ENCODE data around the gene TULP4. TPM values are rescaled to one million over a fixed set of nuclear protein-coding genes. Genes with fewer than 3 reads are reported as not detected.

Gene TULP4
- total RNA-seq, 1 experiment from 2014 or later: 64.6 TPM

DNA sequence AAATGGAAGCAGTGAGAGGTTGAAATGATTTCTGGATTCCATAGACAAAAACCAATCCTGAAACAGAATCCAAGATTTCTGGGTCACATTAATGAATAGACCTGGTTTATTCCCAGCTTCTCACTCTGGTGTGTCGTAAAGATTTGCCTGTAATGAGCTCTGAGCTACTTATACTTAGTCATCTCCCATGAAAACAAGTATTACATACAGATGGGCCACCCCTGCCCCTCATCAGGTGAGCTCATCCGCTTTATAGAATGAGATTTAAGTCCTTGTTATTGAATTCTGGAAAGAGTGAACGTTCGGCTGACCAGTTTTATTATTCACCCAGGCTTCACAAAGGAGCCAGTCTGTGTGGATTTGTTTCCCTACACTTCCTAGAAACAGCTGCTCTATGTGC, 200.5 kb downstream of the TULP4 start:
- Histone ChIP-seq H3K27ac (ENCODE audit: insufficient read length, low read depth, low read length) (no peak overlapping the region), H3K23me2 (ENCODE audit: insufficient read length, low read depth, low read length, poor library complexity, severe bottlenecking) (no peaks in the 10 kb centered on the region), H3K79me1 (ENCODE audit: insufficient read depth, low read depth, low read length, poor library complexity, severe bottlenecking) (no peaks in the 10 kb centered on the region), H3K4me2 (ENCODE audit: insufficient read depth, insufficient read length, low read length) (no peak overlapping the region), H4K5ac (ENCODE audit: insufficient read length, low read depth, low read length) (no peak overlapping the region), H3K4ac (ENCODE audit: low read depth, low read length) (no peak overlapping the region), H3K23ac (ENCODE audit: insufficient read length, low read depth, low read length) (no peak overlapping the region), H3K18ac (ENCODE audit: insufficient read length, low read depth, low read length) (no peak overlapping the region), H2BK12ac (ENCODE audit: insufficient read length, low read depth, low read length) (no peak overlapping the region), H2BK5ac (ENCODE audit: insufficient read length, low read length) (no peak overlapping the region), H3T11ph (ENCODE audit: low read length) (no peak overlapping the region), H2AK5ac (ENCODE audit: insufficient read length, low read length) (no peak overlapping the region), H4K91ac (ENCODE audit: insufficient read length, low read depth, low read length) (no peak overlapping the region), H2BK15ac (ENCODE audit: low read depth, low read length) (no peak overlapping the region), H3K9me3 (ENCODE audit: control insufficient read depth, low read depth, low read length) (no peaks in the 10 kb centered on the region), H2BK120ac (ENCODE audit: low read depth, low read length, poor library complexity, severe bottlenecking) (no peak overlapping the region), H3K79me2 (ENCODE audit: insufficient read depth, low read length) (peaks cover 2% of the 10 kb centered on the region; the same call in 1 of the 2 replicates), H3K27me3 (ENCODE audit: insufficient read depth, low read length) (no peaks in the 10 kb centered on the region), H3K9ac (ENCODE audit: extremely low read depth, insufficient read length, low read length) (no peak overlapping the region), H2BK20ac (ENCODE audit: low read depth, low read length, poor library complexity, severe bottlenecking) (no peak overlapping the region), H3K56ac (ENCODE audit: insufficient read length, low read depth, low read length) (no peak overlapping the region), H2AFZ (ENCODE audit: low read length) (no peak overlapping the region), H4K8ac (replicated peaks; ENCODE audit: insufficient read length, low read depth, low read length) (no peak overlapping the region), H3K14ac (ENCODE audit: insufficient read depth, low read length) (no peak overlapping the region), H4K20me1 (ENCODE audit: control insufficient read depth, insufficient read depth, insufficient read length) (no peaks in the 10 kb centered on the region), H3K4me1 (ENCODE audit: insufficient read depth, low read length) (no peaks in the 10 kb centered on the region)
- no peak for DNase-seq
- Mint-ChIP-seq H3K36me3 (ENCODE audit: insufficient read depth in 1 of 3, low read depth in 3 of 3) (peaks cover 0 to 11% (median 0%) of the 10 kb centered on the region in 3 experiments; a peak in 3 of 7 replicates), H3K27me3 (ENCODE audit: low read depth) (no peaks in the 10 kb centered on the region; the same call in 1 of the 2 replicates), H3K27ac (no peak overlapping the region), H3K4me3 (no peak overlapping the region), H3K4me1 (peaks cover 3% of the 10 kb centered on the region in 2 experiments), H3K9me3 (no peaks in the 10 kb centered on the region)
- TF ChIP-seq, protein P1, sequence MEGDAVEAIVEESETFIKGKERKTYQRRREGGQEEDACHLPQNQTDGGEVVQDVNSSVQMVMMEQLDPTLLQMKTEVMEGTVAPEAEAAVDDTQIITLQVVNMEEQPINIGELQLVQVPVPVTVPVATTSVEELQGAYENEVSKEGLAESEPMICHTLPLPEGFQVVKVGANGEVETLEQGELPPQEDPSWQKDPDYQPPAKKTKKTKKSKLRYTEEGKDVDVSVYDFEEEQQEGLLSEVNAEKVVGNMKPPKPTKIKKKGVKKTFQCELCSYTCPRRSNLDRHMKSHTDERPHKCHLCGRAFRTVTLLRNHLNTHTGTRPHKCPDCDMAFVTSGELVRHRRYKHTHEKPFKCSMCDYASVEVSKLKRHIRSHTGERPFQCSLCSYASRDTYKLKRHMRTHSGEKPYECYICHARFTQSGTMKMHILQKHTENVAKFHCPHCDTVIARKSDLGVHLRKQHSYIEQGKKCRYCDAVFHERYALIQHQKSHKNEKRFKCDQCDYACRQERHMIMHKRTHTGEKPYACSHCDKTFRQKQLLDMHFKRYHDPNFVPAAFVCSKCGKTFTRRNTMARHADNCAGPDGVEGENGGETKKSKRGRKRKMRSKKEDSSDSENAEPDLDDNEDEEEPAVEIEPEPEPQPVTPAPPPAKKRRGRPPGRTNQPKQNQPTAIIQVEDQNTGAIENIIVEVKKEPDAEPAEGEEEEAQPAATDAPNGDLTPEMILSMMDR (conservative IDR thresholded peaks at IDR 0.05): no peak
- WGBS (ENCODE audit: extremely low coverage, insufficient read length, low lambda C conversion rate): no CpG with 5 or more reads among the region's 4 CpGs

All from H9 (cell line).